NCI-H2171 treated with DMSO at 0.1 percent for 48 hours (cell line): Measurements from ENCODE around the gene CINP.
"Not testable (repeated sequence)": the region's sequence is repeated elsewhere in the genome, so short reads cannot be mapped to it uniquely, and the experiment has no call there.

Experiments
- DNase-seq: peaks from one replicate; lab custom pipeline; 2025; lab: John Stamatoyannopoulos, UW

Gene CINP

GRCh38 chr14:102353126-102353619 is 9.5 kb downstream of the CINP start:
- DNase-seq, result no peak

GRCh38 chr14:102352213-102352612 is 10.5 kb downstream of the CINP start:
- DNase-seq, result no peak

GRCh38 chr14:102351593-102351992 is 11.1 kb downstream of the CINP start:
- DNase-seq, result not testable (repeated sequence)

GRCh38 chr14:102351023-102351422 is 11.7 kb downstream of the CINP start:
- no peak for DNase-seq

- DNase-seq, result no peak
Measured at GRCh38 chr14:102348376-102348775, 14.3 kb downstream of the CINP start.

GRCh38 chr14:102346645-102347044 is 16.0 kb downstream of the CINP start:
- DNase-seq, result no peak

- DNase-seq, result no peak
Measured at GRCh38 chr14:102345232-102345631, 17.5 kb downstream of the CINP start.

- DNase-seq, result no peak
Measured at GRCh38 chr14:102344485-102344884, 18.2 kb downstream of the CINP start.

GRCh38 chr14:102344084-102344483 is 18.6 kb downstream of the CINP start:
- no peak for DNase-seq

GRCh38 chr14:102342238-102342637 is 20.5 kb downstream of the CINP start:
- no peak for DNase-seq

- DNase-seq, result no peak
Measured at GRCh38 chr14:102341566-102341965, 21.1 kb downstream of the CINP start.

- no peak for DNase-seq
Measured at GRCh38 chr14:102338724-102339123, 24.0 kb downstream of the CINP start.

- DNase-seq, result no peak
Measured at GRCh38 chr14:102335163-102335562, 27.5 kb downstream of the CINP start.

GRCh38 chr14:102333795-102334705 is 28.6 kb downstream of the CINP start:
- DNase-seq, result no peak

- no peak for DNase-seq
Measured at GRCh38 chr14:102333390-102333789, 29.3 kb downstream of the CINP start.

- no peak for DNase-seq
Measured at GRCh38 chr14:102330806-102331205, 31.9 kb downstream of the CINP start.

GRCh38 chr14:102329381-102329780 is 33.3 kb downstream of the CINP start:
- DNase-seq, result not testable (repeated sequence)

- no peak for DNase-seq
Measured at GRCh38 chr14:102326583-102326982, 36.1 kb downstream of the CINP start.

GRCh38 chr14:102325791-102326345 is 36.8 kb downstream of the CINP start:
- DNase-seq, result no peak

GRCh38 chr14:102323102-102323501 is 39.6 kb downstream of the CINP start:
- DNase-seq, result peak; percentile 62

GRCh38 chr14:102321456-102322422 is 41.0 kb downstream of the CINP start:
- DNase-seq, result no peak
